ENCODE data around the gene UQCR10. TPM values are rescaled to one million over a fixed set of nuclear protein-coding genes. Genes with fewer than 3 reads are reported as not detected.
A peak's percentile ranks its signal among the peaks of the same experiment; 100 is the strongest.

UQCR10 gene
- total RNA-seq, 4 donors from 2014 or later: 54.3 to 78.6 (median 64.9) TPM

DNA sequence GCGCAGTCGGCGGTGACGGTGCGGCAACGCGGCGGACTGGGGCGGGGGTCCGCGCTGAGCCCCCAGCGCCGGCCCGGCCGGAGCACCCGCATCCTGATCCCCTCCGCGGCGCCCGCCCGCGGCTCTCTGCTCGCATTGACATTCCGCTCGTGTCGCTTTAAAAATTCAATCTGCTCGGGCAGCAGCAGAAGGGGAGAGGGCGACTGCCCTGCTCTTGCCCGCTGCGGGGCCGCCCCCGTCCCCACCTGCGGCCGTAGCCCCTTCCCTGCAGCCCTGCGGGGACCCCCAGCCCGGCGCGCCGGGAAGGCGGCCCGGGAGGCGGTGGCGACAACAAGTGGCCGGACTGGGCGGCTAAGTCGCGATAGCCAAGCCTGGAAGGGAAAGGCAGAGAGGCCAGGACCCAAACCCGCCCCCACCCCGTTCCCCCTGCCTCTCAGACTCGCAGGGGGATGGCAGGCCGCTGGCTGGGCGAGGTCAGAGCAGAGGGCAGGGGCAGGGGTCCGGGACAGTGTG is 46.3 kb upstream of the UQCR10 start:
- H3K4me1 ChIP-seq: peaks cover 0 to 18% (median 5%) of the 10 kb centered on the region in 3 donors
- ATAC-seq: no peak
- H3K27ac ChIP-seq: no peak overlapping the region
- no CpG with 5 or more reads among the region's 53 CpGs for WGBS, 2 donors (ENCODE audit: low coverage in 1 of 2)
- H3K9me3 ChIP-seq: no peaks in the 10 kb centered on the region
- TF ChIP-seq, protein P1, sequence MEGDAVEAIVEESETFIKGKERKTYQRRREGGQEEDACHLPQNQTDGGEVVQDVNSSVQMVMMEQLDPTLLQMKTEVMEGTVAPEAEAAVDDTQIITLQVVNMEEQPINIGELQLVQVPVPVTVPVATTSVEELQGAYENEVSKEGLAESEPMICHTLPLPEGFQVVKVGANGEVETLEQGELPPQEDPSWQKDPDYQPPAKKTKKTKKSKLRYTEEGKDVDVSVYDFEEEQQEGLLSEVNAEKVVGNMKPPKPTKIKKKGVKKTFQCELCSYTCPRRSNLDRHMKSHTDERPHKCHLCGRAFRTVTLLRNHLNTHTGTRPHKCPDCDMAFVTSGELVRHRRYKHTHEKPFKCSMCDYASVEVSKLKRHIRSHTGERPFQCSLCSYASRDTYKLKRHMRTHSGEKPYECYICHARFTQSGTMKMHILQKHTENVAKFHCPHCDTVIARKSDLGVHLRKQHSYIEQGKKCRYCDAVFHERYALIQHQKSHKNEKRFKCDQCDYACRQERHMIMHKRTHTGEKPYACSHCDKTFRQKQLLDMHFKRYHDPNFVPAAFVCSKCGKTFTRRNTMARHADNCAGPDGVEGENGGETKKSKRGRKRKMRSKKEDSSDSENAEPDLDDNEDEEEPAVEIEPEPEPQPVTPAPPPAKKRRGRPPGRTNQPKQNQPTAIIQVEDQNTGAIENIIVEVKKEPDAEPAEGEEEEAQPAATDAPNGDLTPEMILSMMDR (IDR thresholded peaks at IDR 0.05): no peak
- TF ChIP-seq POLR2A (IDR thresholded peaks at IDR 0.05): no peak
- TF ChIP-seq POLR2AphosphoS5 (IDR thresholded peaks at IDR 0.05): no peak
- no peak for TF ChIP-seq EP300 (IDR thresholded peaks at IDR 0.05)
- H3K4me3 ChIP-seq: peak overlapping the region in 1 of 2 donors; percentile 44
- peaks cover 73% of the 10 kb centered on the region for H3K27me3 ChIP-seq
- H3K36me3 ChIP-seq: no peaks in the 10 kb centered on the region

DNA sequence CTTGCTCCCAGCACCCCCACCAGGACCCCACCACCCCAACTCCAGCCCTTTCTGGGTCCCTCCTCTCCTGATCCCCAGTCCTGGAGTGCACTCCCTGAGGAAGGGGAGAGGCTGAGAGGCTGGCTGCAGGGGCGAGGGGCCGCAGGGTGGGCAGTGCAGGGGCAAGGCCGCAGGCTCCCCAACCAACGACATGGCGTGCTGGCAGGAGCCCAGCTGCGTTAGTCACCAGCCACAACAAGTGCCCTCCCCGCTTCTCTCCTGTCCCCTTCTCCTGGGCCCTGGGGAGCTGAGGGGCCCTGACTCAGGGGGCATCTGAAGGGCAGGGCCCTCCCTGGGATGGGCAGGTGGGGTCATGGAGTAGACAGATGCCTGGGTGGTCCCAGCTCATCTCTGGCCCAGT is 45.0 kb upstream of the UQCR10 start:
- TF ChIP-seq POLR2AphosphoS5 (IDR thresholded peaks at IDR 0.05) (no peak), EP300 (IDR thresholded peaks at IDR 0.05) (no peak), POLR2A (IDR thresholded peaks at IDR 0.05) (no peak)
- TF ChIP-seq, protein P1 (IDR thresholded peaks at IDR 0.05): no peak
- no peak overlapping the region for H3K27ac ChIP-seq
- H3K4me1 ChIP-seq: peaks cover 0 to 22% (median 5%) of the 10 kb centered on the region in 3 donors
- no peaks in the 10 kb centered on the region for H3K9me3 ChIP-seq
- H3K4me3 ChIP-seq: no peak overlapping the region
- no peak for ATAC-seq
- peaks cover 73% of the 10 kb centered on the region for H3K27me3 ChIP-seq
- 67% methylated on average over 3 of the region's 7 CpGs; no CpG with 5 or more reads in 1 of the 2 donors for WGBS, 2 donors (ENCODE audit: low coverage in 1 of 2)
- H3K36me3 ChIP-seq: no peaks in the 10 kb centered on the region

DNA sequence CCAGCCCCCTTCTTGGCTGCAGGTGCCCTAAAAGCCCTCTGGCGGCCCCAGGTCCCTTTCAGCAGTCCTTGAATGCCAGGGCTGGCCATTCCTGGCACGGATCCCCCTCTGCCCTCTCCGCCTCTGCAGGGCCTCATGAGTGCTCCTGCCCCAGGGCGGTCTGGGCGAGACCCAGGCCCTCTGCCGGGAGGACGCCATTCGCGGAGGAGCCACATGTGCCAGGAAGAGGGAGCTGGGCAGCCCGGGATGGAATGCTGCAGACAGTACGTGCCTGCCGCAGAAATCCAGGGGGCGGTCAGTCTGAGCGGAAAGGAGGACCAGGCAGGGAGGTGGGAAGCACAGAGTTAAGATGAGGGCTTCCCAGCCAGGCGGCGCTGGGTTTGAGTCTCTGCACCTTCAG is 44.6 kb upstream of the UQCR10 start:
- H3K27me3 ChIP-seq: peaks cover 68% of the 10 kb centered on the region
- H3K4me3 ChIP-seq: no peak overlapping the region
- no peak for ATAC-seq
- no CpG with 5 or more reads among the region's 16 CpGs for WGBS, 2 donors (ENCODE audit: low coverage in 1 of 2)
- TF ChIP-seq POLR2A (IDR thresholded peaks at IDR 0.05): no peak
- TF ChIP-seq, protein P1 (IDR thresholded peaks at IDR 0.05): no peak
- TF ChIP-seq EP300 (IDR thresholded peaks at IDR 0.05): no peak
- no peak for TF ChIP-seq POLR2AphosphoS5 (IDR thresholded peaks at IDR 0.05)
- peaks cover 0 to 25% (median 5%) of the 10 kb centered on the region in 3 donors for H3K4me1 ChIP-seq
- no peaks in the 10 kb centered on the region for H3K36me3 ChIP-seq
- H3K9me3 ChIP-seq: no peaks in the 10 kb centered on the region
- no peak overlapping the region for H3K27ac ChIP-seq

DNA sequence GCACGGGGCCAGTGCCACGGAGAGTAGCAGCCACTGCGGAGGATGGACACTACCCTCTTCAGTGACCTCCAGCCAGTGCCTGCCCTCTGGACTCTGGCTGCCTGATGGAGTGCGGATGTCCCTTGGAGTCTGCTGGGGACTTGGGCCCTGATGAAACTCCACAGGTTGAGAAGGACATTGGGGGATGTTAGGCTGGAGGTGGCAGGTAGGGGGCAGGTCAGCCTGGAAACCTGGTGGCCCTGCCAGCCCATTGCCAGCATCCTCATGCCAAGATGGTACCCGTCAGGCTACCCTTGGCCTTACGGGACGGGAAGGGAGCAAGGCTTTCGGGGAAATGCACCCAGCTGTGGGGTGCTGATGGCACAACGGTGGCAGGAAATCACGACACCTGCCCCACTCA is 43.4 kb upstream of the UQCR10 start:
- H3K4me3 ChIP-seq: no peak overlapping the region
- H3K27me3 ChIP-seq: peaks cover 57% of the 10 kb centered on the region
- no peak overlapping the region for H3K27ac ChIP-seq
- H3K4me1 ChIP-seq: peaks cover 0 to 25% (median 5%) of the 10 kb centered on the region in 3 donors
- TF ChIP-seq POLR2A (IDR thresholded peaks at IDR 0.05): no peak
- TF ChIP-seq, protein P1 (IDR thresholded peaks at IDR 0.05): no peak
- no peaks in the 10 kb centered on the region for H3K36me3 ChIP-seq
- H3K9me3 ChIP-seq: no peaks in the 10 kb centered on the region
- no CpG with 5 or more reads among the region's 10 CpGs for WGBS, 2 donors (ENCODE audit: low coverage in 1 of 2)
- ATAC-seq: no peak

DNA sequence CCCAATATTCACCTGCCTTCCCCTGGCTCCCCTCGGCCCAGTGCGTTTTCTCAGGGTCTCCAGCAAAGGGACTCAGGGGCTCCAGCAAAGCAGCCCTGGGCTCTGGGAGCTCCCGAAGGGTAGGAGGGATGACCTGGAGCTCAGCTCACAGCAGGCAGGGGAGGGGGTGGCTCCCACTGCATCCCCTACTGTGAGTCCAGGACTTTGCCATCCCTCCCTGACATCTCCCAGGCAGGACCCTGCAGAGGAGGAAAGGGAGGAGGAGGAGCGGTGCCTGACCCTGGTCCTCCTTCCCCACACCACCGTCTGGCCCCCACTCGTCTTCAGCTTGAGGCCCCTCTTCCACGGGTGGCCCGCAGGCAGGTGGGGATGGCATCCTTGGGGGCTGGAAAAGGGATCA is 42.3 kb upstream of the UQCR10 start:
- ATAC-seq: no peak
- peaks cover 0 to 8% of the 10 kb centered on the region in 2 donors for H3K36me3 ChIP-seq
- no peak overlapping the region for H3K27ac ChIP-seq
- H3K27me3 ChIP-seq: peaks cover 46% of the 10 kb centered on the region
- WGBS, 2 donors (ENCODE audit: low coverage in 1 of 2): no CpG with 5 or more reads among the region's 8 CpGs
- H3K9me3 ChIP-seq: no peaks in the 10 kb centered on the region
- no peak for TF ChIP-seq EP300 (IDR thresholded peaks at IDR 0.05)
- peaks cover 0 to 19% (median 3%) of the 10 kb centered on the region in 3 donors for H3K4me1 ChIP-seq
- H3K4me3 ChIP-seq: no peak overlapping the region

All from gastroesophageal sphincter (tissue), 4 donors.